ENCODE results near the gene CDKAL1. TPM values are rescaled to one million over a fixed set of nuclear protein-coding genes. Genes with fewer than 3 reads are reported as not detected.

The CDKAL1 gene
- total and polyA plus RNA-seq, 2 donors (not counting 3 experiments of a cell fraction or from before 2014, with no cell fraction given): 6.1 to 20.5 TPM

GRCh38 chr6:21064756-21065340 is 530.6 kb downstream of the CDKAL1 start:
- peaks cover 21% of the 10 kb centered on the region for H3K4me1 ChIP-seq (ENCODE audit: control insufficient read depth, extremely low read depth, insufficient read depth, low read length)
- H3K36me3 ChIP-seq (ENCODE audit: control insufficient read depth in 2 of 2, extremely low read depth in 1 of 2, insufficient read depth in 2 of 2, low read length in 2 of 2): no peaks in the 10 kb centered on the region
- no peaks in the 10 kb centered on the region for H4K20me1 ChIP-seq (replicated peaks; ENCODE audit: control insufficient read depth, extremely low read depth, insufficient read depth, low read length)
- no peaks in the 10 kb centered on the region for H3K9me3 ChIP-seq (replicated peaks; ENCODE audit: control insufficient read depth, insufficient read depth, low read length)
- no peak overlapping the region for H2AFZ ChIP-seq (ENCODE audit: low read depth, low read length)
- no peaks in the 10 kb centered on the region for H3K27me3 ChIP-seq (ENCODE audit: control insufficient read depth in 2 of 2, insufficient read depth in 2 of 2, low read length in 2 of 2)
- H3K27ac ChIP-seq (ENCODE audit: insufficient read depth, low read depth, low read length): no peak overlapping the region
- ChIA-PET CTCF (interaction anchor here (1.6 kb wide), 1 partner anchor 14 kb away, joined by 3 read pairs; no protein-coding TSS in a partner anchor), POLR2A (no interaction called here)
- dilution Hi-C loops (cut with MboI; ENCODE audit: extremely low pct_ligation_motif_present, low sequenced_read_pairs): no loop called here
- H3K4me3 ChIP-seq (replicated peaks in 1 of 3; ENCODE audit: insufficient read depth in 1 of 3, low read depth in 1 of 3, low read length in 3 of 3): no peak overlapping the region
- no peak overlapping the region for H3K4me2 ChIP-seq (ENCODE audit: insufficient read depth, low read length)
- no peaks in the 10 kb centered on the region for H3K9me1 ChIP-seq (replicated peaks; ENCODE audit: control insufficient read depth, extremely low read depth, insufficient read depth, low read length)
- H3K79me2 ChIP-seq (ENCODE audit: control insufficient read depth, insufficient read depth, low read length): no peaks in the 10 kb centered on the region
- no peak overlapping the region for H3K9ac ChIP-seq (replicated peaks; ENCODE audit: extremely low read depth, insufficient read depth, low read length)
- DNase-seq (ENCODE audit: low read depth, low spot score) (peak; percentile 66), FAIRE-seq (no peak)
- BruUV-seq (replicated peaks): no TSS peak
- intact Hi-C loops (cut with micrococcal nuclease): loop anchor here (5.0 kb wide), 2 partner anchors 38 to 63 kb away; no protein-coding TSS in a partner anchor
- TF ChIP-seq GATA2 (IDR thresholded peaks at IDR 0.05; ENCODE audit: insufficient read depth, insufficient read length, low read depth, low read length): peak; percentile 45
- TF ChIP-seq CTCF (IDR thresholded peaks at IDR 0.05; ENCODE audit: extremely low read depth in 1 of 2, insufficient read depth in 1 of 2, low read depth in 1 of 2, low read length in 2 of 2): no peak
- TF ChIP-seq FOS (IDR thresholded peaks at IDR 0.05; ENCODE audit: borderline replicate concordance, insufficient read depth, low read length): no peak

- ChIA-PET POLR2A (no interaction called here), CTCF (interaction anchor here (1.1 to 1.4 kb wide), 2 partner anchors 9 to 45 kb away, joined by 3 to 4 read pairs; no protein-coding TSS in a partner anchor)
- H3K9me3 ChIP-seq (replicated peaks; ENCODE audit: control insufficient read depth, insufficient read depth, low read length): no peaks in the 10 kb centered on the region
- dilution Hi-C loops (cut with MboI; ENCODE audit: extremely low pct_ligation_motif_present, low sequenced_read_pairs): no loop called here
- no peaks in the 10 kb centered on the region for H3K27me3 ChIP-seq (ENCODE audit: control insufficient read depth in 2 of 2, insufficient read depth in 2 of 2, low read length in 2 of 2)
- TF ChIP-seq GATA2 (IDR thresholded peaks at IDR 0.05; ENCODE audit: insufficient read depth, insufficient read length, low read depth, low read length): peak; percentile 71
- peak; percentile 67 for TF ChIP-seq POLR2AphosphoS5 (IDR thresholded peaks at IDR 0.05; ENCODE audit: insufficient read depth, low read depth, low read length)
- TF ChIP-seq MAX (IDR thresholded peaks at IDR 0.05; ENCODE audit: insufficient read depth, insufficient read length): no peak
- no peak for TF ChIP-seq EZH2 (IDR thresholded peaks at IDR 0.05; ENCODE audit: borderline replicate concordance, low read depth, low read length, severe bottlenecking)
- peak; percentile 92 for TF ChIP-seq JUN (IDR thresholded peaks at IDR 0.05; ENCODE audit: borderline replicate concordance, insufficient read depth, insufficient read length, low read depth)
- peak; percentile 69 for TF ChIP-seq FOS (IDR thresholded peaks at IDR 0.05; ENCODE audit: borderline replicate concordance, insufficient read depth, low read length)
- TF ChIP-seq POLR2A (IDR thresholded peaks at IDR 0.05; ENCODE audit: low read depth, low read length): peak; percentile 32
- BruUV-seq (replicated peaks): no TSS peak
- intact Hi-C loops (cut with micrococcal nuclease): loop anchor here (2.0 to 5.0 kb wide), 3 partner anchors 40 to 119 kb away; no protein-coding TSS in a partner anchor
- FAIRE-seq (peak; percentile 69), DNase-seq (ENCODE audit: low read depth, low spot score) (peak; percentile 90)
- H3K27ac ChIP-seq (ENCODE audit: insufficient read depth, low read depth, low read length): peak overlapping the region; percentile 44
- H3K4me3 ChIP-seq (replicated peaks in 1 of 3; ENCODE audit: insufficient read depth in 1 of 3, low read depth in 1 of 3, low read length in 3 of 3): no peak overlapping the region
- no peak overlapping the region for H2AFZ ChIP-seq (ENCODE audit: low read depth, low read length)
- no peak overlapping the region for H3K9ac ChIP-seq (replicated peaks; ENCODE audit: extremely low read depth, insufficient read depth, low read length)
- no peaks in the 10 kb centered on the region for H3K9me1 ChIP-seq (replicated peaks; ENCODE audit: control insufficient read depth, extremely low read depth, insufficient read depth, low read length)
- peak overlapping the region; percentile 14 for H3K4me2 ChIP-seq (ENCODE audit: insufficient read depth, low read length)
- peaks cover 28% of the 10 kb centered on the region for H3K4me1 ChIP-seq (ENCODE audit: control insufficient read depth, extremely low read depth, insufficient read depth, low read length)
- H3K36me3 ChIP-seq (ENCODE audit: control insufficient read depth in 2 of 2, extremely low read depth in 1 of 2, insufficient read depth in 2 of 2, low read length in 2 of 2): no peaks in the 10 kb centered on the region
- H4K20me1 ChIP-seq (replicated peaks; ENCODE audit: control insufficient read depth, extremely low read depth, insufficient read depth, low read length): no peaks in the 10 kb centered on the region
- no peaks in the 10 kb centered on the region for H3K79me2 ChIP-seq (ENCODE audit: control insufficient read depth, insufficient read depth, low read length)
These were observed 533.3 kb downstream of the CDKAL1 start for GRCh38 chr6:21067521-21067920.
